SK-N-MC (cell line): ENCODE results near the gene TSHZ1.

Source experiments
- DNase-seq: peaks from one replicate; pipeline ENCODE4 v3.0.0-alpha.2; 2011; ENCODE audit warnings: low read depth, low spot score
- H3K27ac ChIP-seq: fragments of 200-600 bp; sonication (generic); 2 replicates; pipeline ENCODE4 v1.5.1; 2016; ENCODE audit warnings: mixed run types
- H3K36me3 ChIP-seq: fragments of 200-600 bp; sonication (generic); 2 replicates; pipeline ENCODE4 v1.6.1; 2017; ENCODE audit warnings: antibody characterized with exemption, low read length, mixed read lengths; ENCODE audit not compliant: insufficient read depth
- H3K4me3 ChIP-seq: fragments of 200-600 bp; sonication (generic); 2 replicates; pipeline ENCODE4 v1.5.1; 2016
- H3K9ac ChIP-seq: fragments of 200-600 bp; sonication (generic); 2 replicates; pipeline ENCODE4 v1.8.0; 2017; ENCODE audit warnings: mixed run types, mixed read lengths; ENCODE audit not compliant: insufficient read length
- H3K9me3 ChIP-seq: fragments of 200-600 bp; sonication (generic); 2 replicates; pipeline ENCODE4 v1.6.1; 2017; ENCODE audit warnings: low read depth, mild to moderate bottlenecking, antibody characterized with exemption, low read length, moderate library complexity, mixed read lengths
- EZH2 ChIP-seq: fragments of 200-600 bp; sonication (generic); IDR thresholded peaks from one replicate; pipeline ENCODE4 v1.6.1; 2017; ENCODE audit warnings: antibody characterized with exemption
- FOXP2 ChIP-seq: optimal IDR thresholded peaks from 2 replicates; pipeline ENCODE3; 2011; ENCODE audit warnings: mild to moderate bottlenecking, moderate library complexity; ENCODE audit not compliant: insufficient read depth; ENCODE audit errors: extremely low read length, control extremely low read depth
- POLR2AphosphoS5 ChIP-seq: IDR thresholded peaks from 2 replicates; pipeline ENCODE4 v1.6.1; 2012; ENCODE audit warnings: mild to moderate bottlenecking, low read depth, low read length, borderline replicate concordance

Gene TSHZ1

DNA sequence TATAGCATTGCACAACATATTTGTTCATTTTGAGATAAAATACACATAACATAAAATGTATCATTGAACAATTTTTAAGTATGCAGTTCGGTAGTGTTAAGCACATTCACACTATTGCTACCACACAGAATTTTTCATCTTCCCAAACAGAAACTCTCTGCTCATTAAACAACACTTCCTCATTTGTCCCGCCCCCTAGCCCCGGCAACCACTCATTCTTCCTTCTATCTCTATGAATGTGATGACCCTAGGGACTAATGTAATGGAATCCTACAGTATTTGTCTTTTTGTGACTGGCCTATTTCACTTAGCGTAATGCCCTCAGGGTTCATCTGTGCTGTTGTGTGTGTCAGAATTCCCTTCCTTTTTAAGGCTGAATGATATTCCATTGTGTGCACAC is 95.4 kb downstream of the TSHZ1 start:
- no peak for DNase-seq
- no peak for TF ChIP-seq POLR2AphosphoS5
- no peak for TF ChIP-seq EZH2
- no peak for TF ChIP-seq FOXP2
- Histone ChIP-seq H3K9ac (no peak overlapping the region), H3K36me3 (no peaks in the 10 kb centered on the region), H3K4me3 (no peak overlapping the region), H3K27ac (no peak overlapping the region), H3K9me3 (no peaks in the 10 kb centered on the region)

DNA sequence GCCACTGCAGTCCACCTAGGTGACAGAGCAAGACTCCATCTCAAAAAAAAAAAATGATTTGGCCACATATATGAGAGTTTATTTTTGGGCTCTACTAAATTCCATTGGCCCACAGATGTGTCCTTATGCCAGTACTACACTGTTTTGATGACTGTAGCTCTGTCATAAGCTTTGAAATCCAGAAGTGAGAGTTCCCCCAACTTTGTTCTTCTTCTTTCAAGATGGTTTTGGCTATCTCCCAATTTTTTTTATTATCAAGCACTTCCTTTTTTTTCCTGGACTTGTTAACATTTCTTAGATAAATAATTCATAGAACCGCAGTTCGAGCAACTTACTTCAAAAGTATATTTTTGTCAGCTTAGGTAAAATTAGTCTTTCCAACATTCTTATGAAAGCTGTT is 96.9 kb downstream of the TSHZ1 start:
- no peaks in the 10 kb centered on the region for H3K9me3 ChIP-seq
- no peak overlapping the region for H3K9ac ChIP-seq
- no peak for TF ChIP-seq FOXP2
- no peak for TF ChIP-seq EZH2
- H3K4me3 ChIP-seq = no peak overlapping the region
- no peak for DNase-seq
- H3K27ac ChIP-seq = no peak overlapping the region
- H3K36me3 ChIP-seq = no peaks in the 10 kb centered on the region

DNA sequence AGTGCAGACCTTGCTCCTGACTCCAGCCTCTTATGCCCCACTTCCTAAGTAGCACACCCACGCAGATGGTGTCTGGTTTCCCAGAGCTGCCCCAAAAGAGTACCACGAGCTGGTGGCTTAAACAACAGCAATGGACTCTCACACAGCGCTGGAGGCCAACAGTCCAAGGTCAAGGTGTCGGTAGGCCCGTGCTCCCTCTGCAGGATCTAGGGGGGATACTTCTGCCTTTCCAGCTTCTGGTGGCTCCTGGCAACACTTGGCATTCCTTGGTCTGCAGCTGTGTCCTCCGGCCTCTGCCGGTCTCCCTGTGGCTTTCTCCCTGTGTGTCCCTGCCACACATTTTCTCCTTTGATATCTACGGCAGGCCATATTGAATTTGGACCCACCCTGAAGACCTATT is 99.0 kb downstream of the TSHZ1 start:
- TF ChIP-seq FOXP2 = no peak
- TF ChIP-seq EZH2 = no peak
- no peak for TF ChIP-seq POLR2AphosphoS5
- Histone ChIP-seq H3K9me3 (no peaks in the 10 kb centered on the region), H3K36me3 (no peaks in the 10 kb centered on the region), H3K9ac (no peak overlapping the region), H3K27ac (no peak overlapping the region), H3K4me3 (no peak overlapping the region)
- no peak for DNase-seq

DNA sequence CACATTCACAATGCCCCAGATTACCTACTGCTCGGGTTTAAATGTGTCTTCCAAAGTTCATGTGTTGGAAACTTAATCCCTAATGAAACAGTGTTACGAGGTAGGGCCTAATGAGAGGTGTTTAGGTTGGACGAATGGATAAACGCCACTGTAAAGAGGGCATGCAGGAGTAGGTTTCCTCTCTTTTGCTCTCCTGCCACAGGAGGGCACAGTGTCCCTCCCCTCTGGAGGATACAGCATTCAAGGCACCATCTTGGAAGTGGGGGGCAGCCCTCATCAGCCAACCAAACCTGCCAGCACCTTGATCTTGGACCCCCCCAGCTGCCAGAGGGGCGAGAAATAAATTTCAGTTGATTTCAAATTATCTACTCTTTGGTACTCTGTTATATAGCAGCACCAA is 103.5 kb downstream of the TSHZ1 start:
- H3K9me3 ChIP-seq = no peaks in the 10 kb centered on the region
- no peak overlapping the region for H3K9ac ChIP-seq
- H3K4me3 ChIP-seq = no peak overlapping the region
- TF ChIP-seq FOXP2 = no peak
- no peak for TF ChIP-seq POLR2AphosphoS5
- no peak for TF ChIP-seq EZH2
- H3K36me3 ChIP-seq = no peaks in the 10 kb centered on the region
- no peak for DNase-seq
- no peak overlapping the region for H3K27ac ChIP-seq

DNA sequence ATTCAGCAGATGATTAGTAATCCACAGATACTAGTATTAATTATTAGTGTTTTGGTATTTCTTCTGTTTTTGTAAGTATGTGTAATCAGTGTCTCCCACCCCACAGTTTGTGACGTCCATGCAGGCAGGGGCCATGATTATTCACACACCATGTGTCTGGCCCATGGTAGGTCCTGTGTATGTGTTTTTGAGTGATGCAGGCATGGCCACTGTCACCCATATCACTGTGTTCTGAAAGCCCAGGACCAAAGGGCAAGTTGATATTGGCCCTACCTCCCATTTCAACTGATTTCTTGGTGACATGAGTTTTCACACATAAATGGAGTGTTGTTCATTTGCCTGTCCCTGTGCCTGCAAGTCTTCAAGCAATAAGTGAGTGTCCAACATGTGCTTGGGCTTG is 104.0 kb downstream of the TSHZ1 start:
- Histone ChIP-seq H3K9ac (no peak overlapping the region), H3K9me3 (no peaks in the 10 kb centered on the region), H3K36me3 (no peaks in the 10 kb centered on the region), H3K27ac (no peak overlapping the region), H3K4me3 (no peak overlapping the region)
- TF ChIP-seq POLR2AphosphoS5 (no peak), EZH2 (no peak), FOXP2 (no peak)
- no peak for DNase-seq

DNA sequence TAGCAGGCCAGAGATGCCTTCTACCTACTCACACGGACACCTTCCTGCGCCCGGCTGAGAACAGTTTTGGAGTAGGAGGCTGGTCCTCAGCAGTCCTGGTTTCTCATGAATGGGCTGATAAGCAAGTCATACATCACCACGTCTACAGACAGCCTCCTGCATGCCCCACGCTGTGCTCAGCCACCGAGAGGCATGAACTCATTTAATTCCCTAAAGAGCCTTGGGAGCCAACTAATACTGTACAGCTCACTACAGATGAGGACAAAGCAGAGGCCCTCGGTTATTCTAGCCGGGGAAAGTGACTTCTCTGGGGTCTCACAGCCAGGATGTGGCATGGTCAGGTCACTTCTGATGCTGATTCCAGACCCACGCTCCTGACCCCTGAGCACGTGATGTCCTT is 105.6 kb downstream of the TSHZ1 start:
- H3K27ac ChIP-seq = no peak overlapping the region
- H3K9me3 ChIP-seq = no peaks in the 10 kb centered on the region
- H3K9ac ChIP-seq = no peak overlapping the region
- no peaks in the 10 kb centered on the region for H3K36me3 ChIP-seq
- H3K4me3 ChIP-seq = no peak overlapping the region
- no peak for DNase-seq
- TF ChIP-seq EZH2 = no peak
- TF ChIP-seq FOXP2 = no peak
- no peak for TF ChIP-seq POLR2AphosphoS5

DNA sequence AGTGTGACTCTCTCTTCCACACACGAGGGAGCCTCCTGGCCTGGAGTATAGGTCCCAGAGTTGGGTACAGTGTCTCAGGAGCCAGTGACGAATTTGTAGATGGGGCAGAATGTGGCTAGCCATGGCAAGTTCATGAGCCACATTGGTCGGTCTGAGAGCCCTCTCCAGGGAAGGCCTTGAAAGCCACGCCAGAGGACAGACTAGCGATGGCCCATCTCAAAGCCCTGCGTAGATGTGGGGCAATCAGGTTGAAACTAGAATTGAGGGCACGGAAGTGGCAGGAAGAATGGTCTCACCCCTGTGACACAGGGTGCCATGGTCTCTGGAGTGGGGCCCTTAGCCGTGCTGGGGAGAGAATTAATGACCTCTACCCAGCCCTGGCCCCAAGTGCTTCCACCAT is 106.2 kb downstream of the TSHZ1 start:
- no peak overlapping the region for H3K9ac ChIP-seq
- no peak for DNase-seq
- no peak overlapping the region for H3K27ac ChIP-seq
- no peak overlapping the region for H3K4me3 ChIP-seq
- no peaks in the 10 kb centered on the region for H3K36me3 ChIP-seq
- TF ChIP-seq POLR2AphosphoS5 (no peak), EZH2 (no peak), FOXP2 (no peak)
- no peaks in the 10 kb centered on the region for H3K9me3 ChIP-seq

DNA sequence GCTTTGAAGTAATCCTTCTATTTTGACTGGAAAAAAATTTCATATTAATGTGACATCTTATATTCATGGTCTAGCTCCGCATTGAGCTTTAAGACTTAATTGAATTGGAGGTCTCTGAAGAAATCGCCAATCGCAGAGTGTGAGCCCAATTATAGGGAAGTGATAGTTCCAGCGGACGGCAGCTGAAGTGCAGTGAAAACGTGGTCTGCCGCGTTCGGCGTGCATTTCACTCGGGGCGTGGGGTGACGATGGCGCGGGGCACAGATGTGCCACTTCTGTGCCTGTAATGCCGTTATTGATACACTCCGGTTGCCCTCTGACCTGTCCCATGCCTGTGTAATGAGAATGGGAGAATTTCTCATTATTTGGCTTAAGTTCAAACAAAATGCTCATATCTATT is 106.7 kb downstream of the TSHZ1 start:
- Histone ChIP-seq H3K9ac (no peak overlapping the region), H3K4me3 (no peak overlapping the region), H3K27ac (no peak overlapping the region), H3K36me3 (no peaks in the 10 kb centered on the region), H3K9me3 (no peaks in the 10 kb centered on the region)
- TF ChIP-seq FOXP2 (no peak), EZH2 (no peak), POLR2AphosphoS5 (no peak)
- DNase-seq = no peak

DNA sequence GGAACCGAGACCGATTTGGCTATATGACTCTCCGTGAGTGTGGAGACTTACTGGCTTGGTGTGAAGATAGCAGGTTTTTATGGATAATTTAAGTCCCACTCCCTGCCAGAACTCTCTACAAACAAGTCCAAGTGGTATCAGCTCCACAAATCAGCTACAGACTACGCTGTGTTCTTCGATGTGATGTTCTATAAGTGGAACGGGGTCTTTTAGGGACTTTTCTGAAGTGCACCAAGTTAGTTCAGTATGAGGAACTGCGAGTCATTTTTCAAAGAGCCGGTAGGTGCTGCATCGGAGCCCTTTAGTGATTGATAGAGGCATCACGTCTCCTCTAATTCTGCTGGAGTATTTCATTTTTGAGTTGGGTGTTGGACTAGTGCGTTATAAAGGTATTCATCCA is 107.1 kb downstream of the TSHZ1 start:
- Histone ChIP-seq H3K36me3 (no peaks in the 10 kb centered on the region), H3K9ac (no peak overlapping the region), H3K27ac (no peak overlapping the region), H3K4me3 (no peak overlapping the region), H3K9me3 (no peaks in the 10 kb centered on the region)
- TF ChIP-seq FOXP2 = no peak
- TF ChIP-seq POLR2AphosphoS5 = no peak
- TF ChIP-seq EZH2 = no peak
- DNase-seq = no peak
